ENCODE results near the gene FXYD4. TPM values are rescaled to one million over a fixed set of nuclear protein-coding genes. Genes with fewer than 3 reads are reported as not detected.

Gene FXYD4
- total RNA-seq, 4 donors from 2014 or later, result not detected

DNA sequence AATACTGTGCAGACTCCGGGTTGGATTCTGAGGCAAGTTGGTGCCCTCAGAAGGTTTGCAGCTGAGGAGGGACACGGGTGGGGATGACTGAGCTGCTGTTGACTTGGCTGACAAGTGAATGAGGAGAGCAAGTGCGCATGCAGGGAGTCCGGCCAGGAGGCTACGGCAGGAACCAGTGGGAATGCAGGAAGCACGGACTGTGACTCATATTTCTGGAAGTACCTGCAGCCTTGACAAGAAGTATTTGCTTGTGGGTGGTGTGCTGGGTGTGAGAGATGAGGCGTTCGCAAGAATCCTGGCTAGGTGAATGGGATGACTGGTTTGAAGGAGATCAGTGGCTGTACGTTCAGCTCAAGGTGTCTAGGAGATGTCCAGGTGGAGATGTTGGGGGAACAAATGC is 30.8 kb upstream of the FXYD4 start:
- ATAC-seq (ENCODE audit: low FRiP score) (peak; percentile 81), DNase-seq (ENCODE audit: low spot score) (no peak)
- TF ChIP-seq, protein P1, sequence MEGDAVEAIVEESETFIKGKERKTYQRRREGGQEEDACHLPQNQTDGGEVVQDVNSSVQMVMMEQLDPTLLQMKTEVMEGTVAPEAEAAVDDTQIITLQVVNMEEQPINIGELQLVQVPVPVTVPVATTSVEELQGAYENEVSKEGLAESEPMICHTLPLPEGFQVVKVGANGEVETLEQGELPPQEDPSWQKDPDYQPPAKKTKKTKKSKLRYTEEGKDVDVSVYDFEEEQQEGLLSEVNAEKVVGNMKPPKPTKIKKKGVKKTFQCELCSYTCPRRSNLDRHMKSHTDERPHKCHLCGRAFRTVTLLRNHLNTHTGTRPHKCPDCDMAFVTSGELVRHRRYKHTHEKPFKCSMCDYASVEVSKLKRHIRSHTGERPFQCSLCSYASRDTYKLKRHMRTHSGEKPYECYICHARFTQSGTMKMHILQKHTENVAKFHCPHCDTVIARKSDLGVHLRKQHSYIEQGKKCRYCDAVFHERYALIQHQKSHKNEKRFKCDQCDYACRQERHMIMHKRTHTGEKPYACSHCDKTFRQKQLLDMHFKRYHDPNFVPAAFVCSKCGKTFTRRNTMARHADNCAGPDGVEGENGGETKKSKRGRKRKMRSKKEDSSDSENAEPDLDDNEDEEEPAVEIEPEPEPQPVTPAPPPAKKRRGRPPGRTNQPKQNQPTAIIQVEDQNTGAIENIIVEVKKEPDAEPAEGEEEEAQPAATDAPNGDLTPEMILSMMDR (IDR thresholded peaks at IDR 0.05), result no peak

DNA sequence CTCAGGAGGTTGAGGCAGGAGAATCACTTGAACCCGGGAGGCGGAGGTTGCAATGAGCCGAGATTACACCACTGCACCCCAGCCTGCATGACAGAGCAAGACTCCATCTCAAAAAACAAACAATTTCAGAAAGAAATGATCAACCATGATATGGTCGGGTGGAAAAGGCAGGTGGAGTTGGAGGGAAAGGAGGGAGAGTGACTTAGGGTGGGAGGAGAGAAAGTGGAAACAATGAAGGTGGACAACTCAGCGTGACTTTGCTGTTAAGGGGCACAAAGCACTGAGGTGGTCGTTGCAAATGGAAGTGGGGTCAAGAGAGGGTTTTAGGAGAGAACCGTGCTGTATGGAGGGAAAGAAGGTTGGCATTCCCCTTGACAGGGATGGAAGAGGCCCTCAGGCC is 30.0 kb upstream of the FXYD4 start:
- ATAC-seq (ENCODE audit: low FRiP score) (no peak), DNase-seq (ENCODE audit: low spot score) (no peak)
- TF ChIP-seq, protein P1 (IDR thresholded peaks at IDR 0.05), result no peak

DNA sequence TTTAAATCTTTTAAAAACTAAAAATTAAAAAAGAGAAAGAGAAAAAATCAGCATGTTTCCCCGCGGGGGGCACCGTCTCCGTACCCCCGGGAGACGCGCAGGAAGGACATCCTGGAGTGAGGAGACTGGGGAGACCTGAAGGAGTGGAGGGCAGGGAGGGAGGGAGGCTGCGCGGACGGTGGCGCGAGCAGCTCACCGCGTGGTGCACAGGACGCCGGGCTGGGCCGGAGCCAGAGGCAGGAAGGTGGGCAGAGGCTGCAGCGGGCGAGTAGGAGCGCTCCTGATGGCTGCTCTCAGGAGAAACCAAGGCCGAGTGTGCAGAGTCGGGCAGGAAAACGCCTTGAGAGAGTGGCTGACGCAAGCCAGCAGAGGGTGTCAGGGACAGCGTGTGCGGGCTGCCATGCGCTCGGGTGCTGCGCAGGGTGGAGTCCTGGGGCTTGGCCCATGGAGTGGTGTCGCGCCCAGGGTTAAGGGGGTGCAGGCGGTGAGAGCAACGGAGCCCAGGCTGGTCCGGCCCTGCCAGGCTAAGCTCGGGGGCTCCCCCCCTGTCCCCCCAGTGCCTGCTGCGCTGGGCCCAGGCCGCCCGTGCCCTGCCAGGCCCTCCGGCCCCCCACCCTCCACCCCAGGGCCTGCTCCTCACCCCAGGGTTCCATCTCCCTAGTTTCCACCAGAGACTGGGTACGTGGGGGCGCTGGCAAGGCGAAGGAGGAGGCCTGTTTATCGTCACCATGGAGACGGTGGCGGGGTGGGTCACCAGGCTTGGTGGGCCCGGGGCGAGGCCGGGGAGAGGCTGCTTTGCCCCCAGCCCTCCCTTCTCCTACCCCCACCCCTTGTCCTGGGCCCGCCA is 28.9 kb upstream of the FXYD4 start:
- ATAC-seq (ENCODE audit: low FRiP score) (no peak), DNase-seq (ENCODE audit: low spot score) (no peak)
- TF ChIP-seq, protein P1 (IDR thresholded peaks at IDR 0.05), result no peak

DNA sequence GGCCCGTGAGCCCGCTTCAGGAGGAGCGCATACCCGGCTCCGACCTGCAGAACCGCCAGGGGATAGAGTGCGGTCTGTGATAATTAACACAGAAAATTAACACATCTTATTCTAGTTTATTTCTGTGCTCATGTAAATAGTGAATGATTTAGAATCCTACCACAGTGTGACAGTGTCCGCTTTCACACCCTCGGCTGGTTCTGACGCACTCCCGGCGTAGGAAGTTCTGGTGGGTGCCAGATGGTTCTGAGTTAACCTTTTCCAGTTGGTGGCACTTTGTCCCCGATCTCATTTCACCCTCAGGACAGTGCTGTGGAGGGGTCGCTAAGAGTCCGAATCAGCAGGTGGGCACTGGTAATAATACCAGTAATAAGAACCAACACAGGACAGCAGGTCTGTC is 28.3 kb upstream of the FXYD4 start:
- DNase-seq (ENCODE audit: low spot score), result no peak
- TF ChIP-seq, protein P1 (IDR thresholded peaks at IDR 0.05), result no peak
- no peak for ATAC-seq (ENCODE audit: low FRiP score)

DNA sequence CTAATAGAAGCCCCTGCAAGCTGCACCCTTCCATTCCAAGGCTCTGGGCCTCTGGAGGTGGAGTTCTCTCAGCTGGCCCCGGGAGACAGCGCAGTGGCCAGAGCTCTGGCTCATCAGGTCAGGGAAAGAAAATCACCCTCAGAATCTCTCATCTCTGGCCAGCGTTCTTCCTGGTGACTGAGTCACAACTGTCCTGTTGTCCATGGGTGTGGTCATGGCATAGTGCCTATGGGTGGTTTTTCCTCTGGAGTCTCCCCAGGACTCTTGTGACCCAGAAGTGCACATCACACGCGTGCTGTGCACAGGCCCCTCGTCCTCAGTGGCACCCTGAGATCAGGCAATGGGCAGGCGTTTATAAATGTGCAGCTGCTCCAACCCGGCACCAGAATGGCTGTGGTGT is 27.4 kb upstream of the FXYD4 start:
- no peak for ATAC-seq (ENCODE audit: low FRiP score)

DNA sequence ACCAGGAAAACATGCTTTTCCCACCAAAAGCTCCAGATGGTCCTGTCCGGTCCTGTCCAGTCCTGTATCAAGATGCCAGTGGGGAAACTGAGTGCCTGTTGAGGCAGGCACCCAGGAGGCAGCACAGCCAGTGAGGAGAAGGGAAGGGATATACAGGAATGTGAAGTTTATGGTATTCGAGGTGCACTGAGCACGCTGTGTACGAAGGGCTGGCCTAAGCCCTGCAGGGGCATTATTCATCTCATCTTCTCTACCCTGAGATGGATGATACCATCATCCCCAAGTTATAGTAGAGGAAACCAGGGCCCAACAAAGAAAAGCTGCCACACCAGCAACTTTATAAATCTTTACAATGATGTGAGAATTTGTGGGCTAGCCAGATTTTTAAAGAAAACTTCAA is 23.4 kb upstream of the FXYD4 start:
- no peak for DNase-seq (ENCODE audit: low spot score)
- TF ChIP-seq, protein P1 (IDR thresholded peaks at IDR 0.05), result no peak
- no peak for ATAC-seq (ENCODE audit: low FRiP score)

More for the DNA sequence above, 27.4 kb upstream of the FXYD4 start:
- TF ChIP-seq, protein P1 (IDR thresholded peaks at IDR 0.05), result no peak
- no peak for DNase-seq (ENCODE audit: low spot score)
